ENCODE results near the gene PRR22.

Gene PRR22

GRCh38 chr19:5784581-5785147 is at the start of gene PRR22:
Gene PRR22 (minus strand): TSS chr19:5784746. CDS start chr19:5784660, 86 bp downstream.
- no peak for TF ChIP-seq CTCF (IDR thresholded peaks at IDR 0.05; ENCODE audit: low read length, missing control alignments)
- DNase-seq (ENCODE audit: low read depth) = no peak
- H3K4me3 ChIP-seq (replicated peaks; ENCODE audit: low read depth, low read length) = no peak within 1 kb of the TSS

- DNase-seq (ENCODE audit: low read depth) = no peak
- H3K4me3 ChIP-seq (replicated peaks; ENCODE audit: low read depth, low read length) = no peak overlapping the region
- TF ChIP-seq CTCF (IDR thresholded peaks at IDR 0.05; ENCODE audit: low read length, missing control alignments) = no peak
Observed at GRCh38 chr19:5832527-5833216, 48.1 kb upstream of the PRR22 start.

GRCh38 chr19:5832061-5832460 is 47.5 kb upstream of the PRR22 start:
- no peak for TF ChIP-seq CTCF (IDR thresholded peaks at IDR 0.05; ENCODE audit: low read length, missing control alignments)
- H3K4me3 ChIP-seq (replicated peaks; ENCODE audit: low read depth, low read length) = no peak overlapping the region
- no peak for DNase-seq (ENCODE audit: low read depth)

GRCh38 chr19:5831159-5831558 is 46.6 kb upstream of the PRR22 start:
- TF ChIP-seq CTCF (IDR thresholded peaks at IDR 0.05; ENCODE audit: low read length, missing control alignments) = no peak
- H3K4me3 ChIP-seq (replicated peaks; ENCODE audit: low read depth, low read length) = no peak overlapping the region
- DNase-seq (ENCODE audit: low read depth) = no peak

GRCh38 chr19:5829567-5830310 is 45.2 kb upstream of the PRR22 start:
- no peak for TF ChIP-seq CTCF (IDR thresholded peaks at IDR 0.05; ENCODE audit: low read length, missing control alignments)
- DNase-seq (ENCODE audit: low read depth) = no peak
- H3K4me3 ChIP-seq (replicated peaks; ENCODE audit: low read depth, low read length) = no peak overlapping the region

GRCh38 chr19:5828661-5829566 is 44.4 kb upstream of the PRR22 start:
- no peak for TF ChIP-seq CTCF (IDR thresholded peaks at IDR 0.05; ENCODE audit: low read length, missing control alignments)
- H3K4me3 ChIP-seq (replicated peaks; ENCODE audit: low read depth, low read length) = peak overlapping the region; percentile 69
- DNase-seq (ENCODE audit: low read depth) = peak; percentile 13

All from fibroblast of pulmonary artery (primary cell).